GM12891 (cell line): ENCODE results near the gene OR13C2.

ENCODE experiments used
- DNase-seq: peaks from one replicate; pipeline ENCODE4 v3.0.0; 2011; ENCODE audit warnings: low spot score; ENCODE audit not compliant: insufficient read length
- FAIRE-seq: peaks from 2 replicates; lab custom pipeline; 2011; peaks lifted over from hg19 to GRCh38; lab: Jason Lieb, UNC
- PAX5 ChIP-seq: IDR thresholded peaks from 2 replicates; pipeline ENCODE4 v1.6.1; 2011; ENCODE audit warnings: low read length, moderate library complexity, mild to moderate bottlenecking; ENCODE audit not compliant: insufficient read depth, severe bottlenecking
- POLR2A ChIP-seq: IDR thresholded peaks from 2 replicates; pipeline ENCODE4 v1.6.1; 2011; ENCODE audit warnings: low read depth, low read length, control low read depth
- POLR2AphosphoS5 ChIP-seq: IDR thresholded peaks from 2 replicates; pipeline ENCODE4 v1.6.1; 2011; ENCODE audit warnings: low read depth, low read length, control low read depth
- POU2F2 ChIP-seq: IDR thresholded peaks from 2 replicates; pipeline ENCODE4 v1.6.1; 2011; ENCODE audit warnings: low read depth, mild to moderate bottlenecking, control low read depth, low read length, moderate library complexity
- SPI1 ChIP-seq: IDR thresholded peaks from 2 replicates; pipeline ENCODE4 v1.6.1; 2011; ENCODE audit warnings: low read depth, low read length, control low read depth
- TAF1 ChIP-seq: IDR thresholded peaks from 2 replicates; pipeline ENCODE4 v1.6.1; 2011; ENCODE audit warnings: low read depth, low read length, control low read depth

Gene OR13C2

GRCh38 chr9:104589626-104590025 is 15.8 kb downstream of the OR13C2 start:
- FAIRE-seq (no peak), DNase-seq (no peak)
- no peak for TF ChIP-seq POU2F2
- no peak for TF ChIP-seq POLR2A
- no peak for TF ChIP-seq PAX5
- no peak for TF ChIP-seq TAF1
- no peak for TF ChIP-seq SPI1
- no peak for TF ChIP-seq POLR2AphosphoS5

- no peak for DNase-seq
- no peak for FAIRE-seq
- TF ChIP-seq POLR2AphosphoS5 (no peak), POLR2A (no peak), SPI1 (no peak), TAF1 (no peak), POU2F2 (no peak), PAX5 (no peak)
Measured at GRCh38 chr9:104586496-104587180, 18.8 kb downstream of the OR13C2 start.

- DNase-seq (no peak), FAIRE-seq (no peak)
- TF ChIP-seq POLR2A (no peak), POU2F2 (no peak), PAX5 (no peak), POLR2AphosphoS5 (no peak), TAF1 (no peak), SPI1 (no peak)
Measured at GRCh38 chr9:104580562-104580961, 24.9 kb downstream of the OR13C2 start.

GRCh38 chr9:104577263-104577662 is 28.2 kb downstream of the OR13C2 start:
- TF ChIP-seq POU2F2: no peak
- no peak for TF ChIP-seq POLR2AphosphoS5
- TF ChIP-seq SPI1: no peak
- no peak for FAIRE-seq

GRCh38 chr9:104575456-104575855 is 30.0 kb downstream of the OR13C2 start:
- TF ChIP-seq SPI1: no peak
- TF ChIP-seq POLR2A: no peak
- no peak for TF ChIP-seq POU2F2
- no peak for TF ChIP-seq PAX5
- TF ChIP-seq POLR2AphosphoS5: no peak
- no peak for TF ChIP-seq TAF1
- no peak for FAIRE-seq
- no peak for DNase-seq

More at GRCh38 chr9:104577263-104577662, 28.2 kb downstream of the OR13C2 start:
- no peak for DNase-seq

GRCh38 chr9:104572612-104573011 is 32.8 kb downstream of the OR13C2 start:
- no peak for FAIRE-seq
- TF ChIP-seq POU2F2 (no peak), POLR2AphosphoS5 (no peak), TAF1 (no peak), POLR2A (no peak), PAX5 (no peak), SPI1 (no peak)

GRCh38 chr9:104568868-104569267 is 36.6 kb downstream of the OR13C2 start, which contains the start of gene OR13C8:
OR13C8 (plus strand) TSS chr9:104569168; CDS start chr9:104569168, 0 bp downstream.
- TF ChIP-seq POLR2AphosphoS5: no peak
- no peak for TF ChIP-seq TAF1
- no peak for TF ChIP-seq POLR2A
- no peak for TF ChIP-seq POU2F2
- no peak for TF ChIP-seq SPI1
- TF ChIP-seq PAX5: no peak
- FAIRE-seq (no peak), DNase-seq (no peak)

More at GRCh38 chr9:104572612-104573011, 32.8 kb downstream of the OR13C2 start:
- no peak for DNase-seq

- DNase-seq (no peak), FAIRE-seq (no peak)
- TF ChIP-seq POU2F2 (no peak), SPI1 (no peak), POLR2AphosphoS5 (no peak), TAF1 (no peak), PAX5 (no peak), POLR2A (no peak)
Measured at GRCh38 chr9:104564358-104564757, 41.1 kb downstream of the OR13C2 start.

- no peak for TF ChIP-seq SPI1
- no peak for TF ChIP-seq PAX5
- TF ChIP-seq POU2F2: no peak
- TF ChIP-seq TAF1: no peak
- no peak for TF ChIP-seq POLR2A
- TF ChIP-seq POLR2AphosphoS5: no peak
- DNase-seq: no peak
- no peak for FAIRE-seq
Measured at GRCh38 chr9:104556830-104557634, 48.4 kb downstream of the OR13C2 start.
